ENCODE data around the gene PSMD5. TPM values are rescaled to one million over a fixed set of nuclear protein-coding genes. Genes with fewer than 3 reads are reported as not detected.

Gene PSMD5
- total RNA-seq, 1 donor: 10.2 TPM

- no peak for DNase-seq (ENCODE audit: low read depth in 2 of 3, low spot score in 2 of 3)
Observed at GRCh38 chr9:120767451-120767850, 75.3 kb downstream of the PSMD5 start.

Other genes with a start within 250 kb of the PSMD5 start
- 7.3 TPM for gene MEGF9, start 128.5 kb downstream of the PSMD5 start, total RNA-seq
- 35.0 TPM for gene FBXW2, start 49.5 kb downstream of the PSMD5 start, total RNA-seq
- gene PHF19, start 34.3 kb upstream of the PSMD5 start, total RNA-seq: 45.2 TPM
- 2.2 TPM for gene TRAF1, start 83.9 kb upstream of the PSMD5 start, total RNA-seq
- 2.7 TPM for gene C5, start 207.4 kb upstream of the PSMD5 start, total RNA-seq
- gene CNTRL, start 232.0 kb upstream of the PSMD5 start, total RNA-seq: 30.7 TPM

Measured in hematopoietic multipotent progenitor cell (in vitro differentiated cells).